ENCODE data around the gene IL5.

The IL5 gene

GRCh38 chr5:132499440-132500243 is 43.7 kb downstream of the IL5 start:
- H3K27ac ChIP-seq (ENCODE audit: poor library complexity, severe bottlenecking): peak overlapping the region; percentile 82
- TF ChIP-seq, protein P1, sequence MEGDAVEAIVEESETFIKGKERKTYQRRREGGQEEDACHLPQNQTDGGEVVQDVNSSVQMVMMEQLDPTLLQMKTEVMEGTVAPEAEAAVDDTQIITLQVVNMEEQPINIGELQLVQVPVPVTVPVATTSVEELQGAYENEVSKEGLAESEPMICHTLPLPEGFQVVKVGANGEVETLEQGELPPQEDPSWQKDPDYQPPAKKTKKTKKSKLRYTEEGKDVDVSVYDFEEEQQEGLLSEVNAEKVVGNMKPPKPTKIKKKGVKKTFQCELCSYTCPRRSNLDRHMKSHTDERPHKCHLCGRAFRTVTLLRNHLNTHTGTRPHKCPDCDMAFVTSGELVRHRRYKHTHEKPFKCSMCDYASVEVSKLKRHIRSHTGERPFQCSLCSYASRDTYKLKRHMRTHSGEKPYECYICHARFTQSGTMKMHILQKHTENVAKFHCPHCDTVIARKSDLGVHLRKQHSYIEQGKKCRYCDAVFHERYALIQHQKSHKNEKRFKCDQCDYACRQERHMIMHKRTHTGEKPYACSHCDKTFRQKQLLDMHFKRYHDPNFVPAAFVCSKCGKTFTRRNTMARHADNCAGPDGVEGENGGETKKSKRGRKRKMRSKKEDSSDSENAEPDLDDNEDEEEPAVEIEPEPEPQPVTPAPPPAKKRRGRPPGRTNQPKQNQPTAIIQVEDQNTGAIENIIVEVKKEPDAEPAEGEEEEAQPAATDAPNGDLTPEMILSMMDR (IDR thresholded peaks at IDR 0.05; ENCODE audit: poor library complexity, severe bottlenecking): no peak
- ATAC-seq (ENCODE audit: low read depth): no peak
- DNase-seq (ENCODE audit: low spot score): no peak
- H3K36me3 ChIP-seq (ENCODE audit: low read depth): no peaks in the 10 kb centered on the region
- H3K9me3 ChIP-seq (ENCODE audit: severe bottlenecking): no peaks in the 10 kb centered on the region
- peaks cover 25% of the 10 kb centered on the region for H3K4me1 ChIP-seq (ENCODE audit: insufficient read depth, poor library complexity, severe bottlenecking)
- H3K4me3 ChIP-seq (ENCODE audit: severe bottlenecking): no peak overlapping the region
- H3K27me3 ChIP-seq (ENCODE audit: insufficient read depth, poor library complexity, severe bottlenecking): no peaks in the 10 kb centered on the region

GRCh38 chr5:132498686-132499271 is 44.5 kb downstream of the IL5 start:
- TF ChIP-seq, protein P1 (IDR thresholded peaks at IDR 0.05; ENCODE audit: poor library complexity, severe bottlenecking): no peak
- H3K27ac ChIP-seq (ENCODE audit: poor library complexity, severe bottlenecking): peak overlapping the region; percentile 82
- no peaks in the 10 kb centered on the region for H3K9me3 ChIP-seq (ENCODE audit: severe bottlenecking)
- no peak for ATAC-seq (ENCODE audit: low read depth)
- H3K4me3 ChIP-seq (ENCODE audit: severe bottlenecking): no peak overlapping the region
- no peaks in the 10 kb centered on the region for H3K27me3 ChIP-seq (ENCODE audit: insufficient read depth, poor library complexity, severe bottlenecking)
- DNase-seq (ENCODE audit: low spot score): no peak
- peaks cover 25% of the 10 kb centered on the region for H3K4me1 ChIP-seq (ENCODE audit: insufficient read depth, poor library complexity, severe bottlenecking)
- H3K36me3 ChIP-seq (ENCODE audit: low read depth): no peaks in the 10 kb centered on the region

DNA sequence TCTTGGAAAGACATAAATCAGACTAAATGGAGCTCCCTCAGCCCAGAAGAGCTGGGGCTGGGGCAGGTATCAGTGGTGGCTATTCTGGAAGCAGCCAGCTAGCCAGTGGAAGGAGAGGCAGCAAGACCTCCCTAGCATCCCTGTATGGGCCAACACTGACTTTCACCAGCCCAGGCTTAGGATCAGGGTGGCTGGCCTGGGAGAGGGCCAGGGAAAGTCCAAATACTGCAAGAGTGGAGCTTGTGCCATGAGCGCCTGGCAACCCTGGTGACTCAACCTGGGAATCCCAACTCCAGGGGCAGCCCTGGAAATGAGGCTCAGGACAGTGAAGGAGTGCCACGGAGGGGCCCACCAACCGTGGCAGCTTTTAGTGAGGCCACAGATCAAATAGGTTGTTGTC is 45.2 kb downstream of the IL5 start:
- DNase-seq (ENCODE audit: low spot score) (peak; percentile 84), ATAC-seq (ENCODE audit: low read depth) (peak; percentile 1; the same call in 1 of the 3 replicates)
- Histone ChIP-seq H3K4me3 (ENCODE audit: severe bottlenecking) (no peak overlapping the region), H3K27ac (ENCODE audit: poor library complexity, severe bottlenecking) (peak overlapping the region; percentile 82), H3K4me1 (ENCODE audit: insufficient read depth, poor library complexity, severe bottlenecking) (peaks cover 25% of the 10 kb centered on the region), H3K27me3 (ENCODE audit: insufficient read depth, poor library complexity, severe bottlenecking) (no peaks in the 10 kb centered on the region), H3K9me3 (ENCODE audit: severe bottlenecking) (no peaks in the 10 kb centered on the region), H3K36me3 (ENCODE audit: low read depth) (no peaks in the 10 kb centered on the region)
- TF ChIP-seq, protein P1 (IDR thresholded peaks at IDR 0.05; ENCODE audit: poor library complexity, severe bottlenecking): no peak

GRCh38 chr5:132497488-132497997 is 45.8 kb downstream of the IL5 start:
- H3K27ac ChIP-seq (ENCODE audit: poor library complexity, severe bottlenecking): peak overlapping the region; percentile 82
- TF ChIP-seq, protein P1 (IDR thresholded peaks at IDR 0.05; ENCODE audit: poor library complexity, severe bottlenecking): no peak
- ATAC-seq (ENCODE audit: low read depth): peak; percentile 57
- peak; percentile 95 for DNase-seq (ENCODE audit: low spot score)
- H3K4me3 ChIP-seq (ENCODE audit: severe bottlenecking): peak overlapping the region; percentile 56
- peaks cover 25% of the 10 kb centered on the region for H3K4me1 ChIP-seq (ENCODE audit: insufficient read depth, poor library complexity, severe bottlenecking)
- H3K27me3 ChIP-seq (ENCODE audit: insufficient read depth, poor library complexity, severe bottlenecking): no peaks in the 10 kb centered on the region
- H3K9me3 ChIP-seq (ENCODE audit: severe bottlenecking): no peaks in the 10 kb centered on the region
- H3K36me3 ChIP-seq (ENCODE audit: low read depth): no peaks in the 10 kb centered on the region
